HG03460 (cell line): Measurements from ENCODE around the gene MED13L.

ENCODE experiments used
- ATAC-seq: cut with Tn5 transposase; IDR thresholded peaks from one replicate; pipeline ENCODE4 v1.9.1; 2021; ENCODE audit not compliant: unreplicated experiment

MED13L gene

GRCh38 chr12:116099652-116100432 is 177.7 kb downstream of the MED13L start:
- no peak for ATAC-seq

GRCh38 chr12:116096874-116097273 is 180.6 kb downstream of the MED13L start:
- no peak for ATAC-seq

GRCh38 chr12:116094475-116094874 is 183.0 kb downstream of the MED13L start:
- ATAC-seq: no peak

GRCh38 chr12:116093915-116094314 is 183.6 kb downstream of the MED13L start:
- no peak for ATAC-seq

- ATAC-seq: no peak
These were observed 184.7 kb downstream of the MED13L start for GRCh38 chr12:116092776-116093175.

- no peak for ATAC-seq
These were observed 185.3 kb downstream of the MED13L start for GRCh38 chr12:116092162-116092561.

GRCh38 chr12:116091579-116091978 is 185.9 kb downstream of the MED13L start:
- ATAC-seq: no peak

- no peak for ATAC-seq
These were observed 187.0 kb downstream of the MED13L start for GRCh38 chr12:116090516-116090915.

- ATAC-seq: no peak
These were observed 188.4 kb downstream of the MED13L start for GRCh38 chr12:116089080-116089479.

GRCh38 chr12:116087962-116088361 is 189.5 kb downstream of the MED13L start:
- ATAC-seq: peak; percentile 79

- no peak for ATAC-seq
These were observed 190.1 kb downstream of the MED13L start for GRCh38 chr12:116087399-116087798.

GRCh38 chr12:116080415-116080814 is 197.1 kb downstream of the MED13L start:
- ATAC-seq: no peak

- no peak for ATAC-seq
These were observed 199.1 kb downstream of the MED13L start for GRCh38 chr12:116078396-116078795.

GRCh38 chr12:116077431-116077830 is 200.1 kb downstream of the MED13L start:
- ATAC-seq: no peak

- ATAC-seq: no peak
These were observed 201.1 kb downstream of the MED13L start for GRCh38 chr12:116076399-116076798.

- ATAC-seq: no peak
These were observed 202.8 kb downstream of the MED13L start for GRCh38 chr12:116074686-116075085.

- no peak for ATAC-seq
These were observed 205.8 kb downstream of the MED13L start for GRCh38 chr12:116071555-116072230.

GRCh38 chr12:116070444-116070843 is 207.0 kb downstream of the MED13L start:
- ATAC-seq: no peak

- ATAC-seq: no peak
These were observed 207.6 kb downstream of the MED13L start for GRCh38 chr12:116069943-116070342.

GRCh38 chr12:116068853-116069252 is 208.6 kb downstream of the MED13L start:
- no peak for ATAC-seq

GRCh38 chr12:116068371-116068770 is 209.1 kb downstream of the MED13L start:
- no peak for ATAC-seq

GRCh38 chr12:116067892-116068291 is 209.6 kb downstream of the MED13L start:
- ATAC-seq: no peak
